Fibroblast of mammary gland (primary cell): ENCODE data around the gene CDIP1.
A peak's percentile ranks its signal among the peaks of the same experiment; 100 is the strongest.

ENCODE experiments used
- DNase-seq: peaks from one replicate; pipeline ENCODE4 v3.0.0-alpha.2; 2010; ENCODE audit warnings: low read depth
- H3K4me3 ChIP-seq: 2 replicates; pipeline ENCODE4 v1.5.1; 2011; ENCODE audit warnings: low read depth, mild to moderate bottlenecking, low read length, moderate library complexity; ENCODE audit not compliant: control insufficient read depth
- TF ChIP-seq, protein P1 (sequence below): conservative IDR thresholded peaks from 2 replicates; pipeline ENCODE4 v1.5.1; 2011; ENCODE audit warnings: low read depth, low read length, inconsistent platforms; ENCODE audit not compliant: control insufficient read depth, insufficient read depth

CDIP1 gene

GRCh38 chr16:4494746-4495490 is 43.7 kb downstream of the CDIP1 start:
- no peak overlapping the region for H3K4me3 ChIP-seq
- TF ChIP-seq, protein P1, sequence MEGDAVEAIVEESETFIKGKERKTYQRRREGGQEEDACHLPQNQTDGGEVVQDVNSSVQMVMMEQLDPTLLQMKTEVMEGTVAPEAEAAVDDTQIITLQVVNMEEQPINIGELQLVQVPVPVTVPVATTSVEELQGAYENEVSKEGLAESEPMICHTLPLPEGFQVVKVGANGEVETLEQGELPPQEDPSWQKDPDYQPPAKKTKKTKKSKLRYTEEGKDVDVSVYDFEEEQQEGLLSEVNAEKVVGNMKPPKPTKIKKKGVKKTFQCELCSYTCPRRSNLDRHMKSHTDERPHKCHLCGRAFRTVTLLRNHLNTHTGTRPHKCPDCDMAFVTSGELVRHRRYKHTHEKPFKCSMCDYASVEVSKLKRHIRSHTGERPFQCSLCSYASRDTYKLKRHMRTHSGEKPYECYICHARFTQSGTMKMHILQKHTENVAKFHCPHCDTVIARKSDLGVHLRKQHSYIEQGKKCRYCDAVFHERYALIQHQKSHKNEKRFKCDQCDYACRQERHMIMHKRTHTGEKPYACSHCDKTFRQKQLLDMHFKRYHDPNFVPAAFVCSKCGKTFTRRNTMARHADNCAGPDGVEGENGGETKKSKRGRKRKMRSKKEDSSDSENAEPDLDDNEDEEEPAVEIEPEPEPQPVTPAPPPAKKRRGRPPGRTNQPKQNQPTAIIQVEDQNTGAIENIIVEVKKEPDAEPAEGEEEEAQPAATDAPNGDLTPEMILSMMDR = no peak
- peak; percentile 80 for DNase-seq

GRCh38 chr16:4491898-4492297 is 46.7 kb downstream of the CDIP1 start:
- TF ChIP-seq, protein P1 = no peak
- DNase-seq = no peak
- H3K4me3 ChIP-seq = no peak overlapping the region

GRCh38 chr16:4489030-4489429 is 49.5 kb downstream of the CDIP1 start:
- no peak overlapping the region for H3K4me3 ChIP-seq
- peak; percentile 57 for DNase-seq
- TF ChIP-seq, protein P1 = no peak

GRCh38 chr16:4488499-4488967 is 50.0 kb downstream of the CDIP1 start:
- TF ChIP-seq, protein P1 = no peak
- no peak overlapping the region for H3K4me3 ChIP-seq
- DNase-seq = peak; percentile 5

- peak; percentile 69 for DNase-seq
- TF ChIP-seq, protein P1 = no peak
Observed at GRCh38 chr16:4487955-4488498, 50.5 kb downstream of the CDIP1 start.

DNA sequence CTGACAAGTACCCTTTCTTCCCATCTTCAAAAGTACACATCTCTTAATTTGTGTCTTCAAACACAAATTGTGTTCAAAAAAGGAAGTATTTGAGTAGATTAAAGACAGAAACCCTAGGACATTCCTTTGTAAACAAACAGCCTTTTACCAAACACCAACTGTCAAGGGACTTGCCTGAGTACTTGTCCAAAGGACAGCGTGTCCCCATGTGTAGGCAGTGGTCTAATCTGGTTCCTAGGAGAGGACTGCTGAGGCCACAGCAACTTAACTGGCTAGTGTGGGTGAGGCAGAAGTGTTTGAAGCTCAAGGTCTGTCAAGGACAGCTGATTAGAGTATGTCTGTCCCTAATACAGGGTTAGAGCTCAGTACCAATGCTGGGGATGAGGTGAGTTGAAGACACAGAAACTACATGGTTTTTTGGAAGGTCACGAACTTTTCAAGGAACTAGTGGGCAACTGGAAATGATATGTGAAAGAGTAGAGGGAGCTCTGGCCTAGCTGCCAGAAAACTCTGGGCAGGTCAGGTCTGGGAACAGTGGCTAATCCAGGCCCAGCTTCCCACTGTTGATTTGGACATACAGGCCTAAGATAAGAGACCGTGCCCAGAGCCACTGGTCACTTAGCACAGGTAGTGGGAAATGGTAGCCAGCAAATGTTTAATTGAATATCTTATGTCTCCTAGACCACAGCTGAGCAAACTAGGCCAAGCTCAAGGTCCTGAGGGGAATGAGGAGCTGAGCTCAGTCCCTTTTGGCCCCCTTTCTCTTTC is 52.3 kb downstream of the CDIP1 start:
- no peak for DNase-seq
- no peak overlapping the region for H3K4me3 ChIP-seq
- TF ChIP-seq, protein P1 = no peak

More at GRCh38 chr16:4487955-4488498, 50.5 kb downstream of the CDIP1 start:
- no peak overlapping the region for H3K4me3 ChIP-seq
